H9 (cell line): ENCODE measurements around the gene CRP. TPM values are rescaled to one million over a fixed set of nuclear protein-coding genes. Genes with fewer than 3 reads are reported as not detected.

Source experiments
- DNase-seq: peaks from one replicate; pipeline ENCODE4 v3.0.0-alpha.2; 2017
- H2AFZ ChIP-seq: one replicate; pipeline ENCODE4 v1.6.1; 2013; ENCODE audit warnings: mild to moderate bottlenecking, low read length, control low read depth, moderate library complexity
- H2AK5ac ChIP-seq: 2 replicates; pipeline ENCODE4 v1.6.1; 2013; ENCODE audit warnings: low read length, control low read depth, mixed read lengths; ENCODE audit not compliant: insufficient read length
- H2BK120ac ChIP-seq: one replicate; pipeline ENCODE4 v1.6.1; 2013; ENCODE audit warnings: low read depth, mild to moderate bottlenecking, low read length, control low read depth, inconsistent platforms; ENCODE audit not compliant: poor library complexity, severe bottlenecking
- H2BK12ac ChIP-seq: 2 replicates; pipeline ENCODE4 v1.6.1; 2013; ENCODE audit warnings: low read length, control low read depth, mixed read lengths, low read depth; ENCODE audit not compliant: insufficient read length
- H2BK15ac ChIP-seq: 2 replicates; pipeline ENCODE4 v1.6.1; 2013; ENCODE audit warnings: low read depth, low read length, control low read depth
- H2BK20ac ChIP-seq: one replicate; pipeline ENCODE4 v1.6.1; 2013; ENCODE audit warnings: low read depth, mild to moderate bottlenecking, low read length, control low read depth, inconsistent platforms; ENCODE audit not compliant: poor library complexity, severe bottlenecking
- H2BK5ac ChIP-seq: 2 replicates; pipeline ENCODE4 v1.6.1; 2013; ENCODE audit warnings: low read length, control low read depth, mixed read lengths; ENCODE audit not compliant: insufficient read length
- H3K14ac ChIP-seq: 2 replicates; pipeline ENCODE4 v1.6.1; 2013; ENCODE audit warnings: low read length, control low read depth; ENCODE audit not compliant: insufficient read depth
- H3K18ac ChIP-seq: 2 replicates; pipeline ENCODE4 v1.6.1; 2013; ENCODE audit warnings: low read depth, mild to moderate bottlenecking, mixed read lengths, low read length, control low read depth; ENCODE audit not compliant: insufficient read length
- H3K23ac ChIP-seq: 2 replicates; pipeline ENCODE4 v1.6.1; 2013; ENCODE audit warnings: low read length, control low read depth, mixed read lengths, low read depth; ENCODE audit not compliant: insufficient read length
- H3K23me2 ChIP-seq: 2 replicates; pipeline ENCODE4 v1.6.1; 2013; ENCODE audit warnings: low read depth, mild to moderate bottlenecking, mixed read lengths, low read length, control low read depth; ENCODE audit not compliant: insufficient read length, poor library complexity, severe bottlenecking
- H3K27ac ChIP-seq: 2 replicates; pipeline ENCODE4 v1.5.1; 2013; ENCODE audit warnings: low read length, control low read depth, mixed read lengths, low read depth; ENCODE audit not compliant: insufficient read length
- H3K27me3 ChIP-seq: 2 replicates; pipeline ENCODE4 v1.6.1; 2013; ENCODE audit warnings: low read length, control low read depth, inconsistent platforms; ENCODE audit not compliant: insufficient read depth
- H3K4ac ChIP-seq: 2 replicates; pipeline ENCODE4 v1.6.1; 2013; ENCODE audit warnings: low read depth, mild to moderate bottlenecking, control low read depth, inconsistent platforms, low read length, moderate library complexity
- H3K4me1 ChIP-seq: 2 replicates; pipeline ENCODE4 v1.6.1; 2013; ENCODE audit warnings: low read length, control low read depth, inconsistent platforms; ENCODE audit not compliant: insufficient read depth
- H3K4me2 ChIP-seq: 2 replicates; pipeline ENCODE4 v1.6.1; 2013; ENCODE audit warnings: low read length, control low read depth, mixed read lengths; ENCODE audit not compliant: insufficient read length, insufficient read depth
- H3K56ac ChIP-seq: 2 replicates; pipeline ENCODE4 v1.6.1; 2013; ENCODE audit warnings: low read depth, mild to moderate bottlenecking, mixed read lengths, low read length, control low read depth; ENCODE audit not compliant: insufficient read length
- H3K79me1 ChIP-seq: 2 replicates; pipeline ENCODE4 v1.6.1; 2013; ENCODE audit warnings: low read depth, mild to moderate bottlenecking, moderate library complexity, low read length, control low read depth, inconsistent platforms; ENCODE audit not compliant: insufficient read depth, poor library complexity, severe bottlenecking
- H3K79me2 ChIP-seq: 2 replicates; pipeline ENCODE4 v1.6.1; 2013; ENCODE audit warnings: low read length, control low read depth, inconsistent platforms; ENCODE audit not compliant: insufficient read depth
- H3K9ac ChIP-seq: 2 replicates; pipeline ENCODE4 v1.6.1; 2013; ENCODE audit warnings: low read length, control low read depth, mixed read lengths; ENCODE audit not compliant: insufficient read length; ENCODE audit errors: extremely low read depth
- H3K9me3 ChIP-seq: one replicate; pipeline ENCODE4 v1.6.1; 2013; ENCODE audit warnings: low read depth, low read length, inconsistent platforms; ENCODE audit not compliant: control insufficient read depth
- H3T11ph ChIP-seq: one replicate; pipeline ENCODE4 v1.6.1; 2013; ENCODE audit warnings: mild to moderate bottlenecking, low read length, control low read depth, inconsistent platforms
- H4K20me1 ChIP-seq: one replicate; pipeline ENCODE4 v1.6.1; 2013; ENCODE audit not compliant: control insufficient read depth, insufficient read length, insufficient read depth
- H4K5ac ChIP-seq: 2 replicates; pipeline ENCODE4 v1.6.1; 2013; ENCODE audit warnings: low read depth, mild to moderate bottlenecking, mixed read lengths, low read length, control low read depth; ENCODE audit not compliant: insufficient read length
- H4K8ac ChIP-seq: replicated peaks from 2 replicates; pipeline ENCODE4 v1.6.1; 2013; ENCODE audit warnings: low read length, control low read depth, mixed read lengths, low read depth; ENCODE audit not compliant: insufficient read length
- H4K91ac ChIP-seq: 2 replicates; pipeline ENCODE4 v1.6.1; 2013; ENCODE audit warnings: low read depth, mild to moderate bottlenecking, moderate library complexity, mixed read lengths, low read length, control low read depth; ENCODE audit not compliant: insufficient read length
- H3K27ac Mint-ChIP-seq, 3 experiments: 2 replicates in 2 of 3; 3 replicates in 1 of 3; pipeline ENCODE4 v1.8.0; 2020 to 2021; ENCODE audit warnings: mixed read lengths in 3 of 3, mild to moderate bottlenecking in 1 of 3, moderate library complexity in 1 of 3
- H3K27me3 Mint-ChIP-seq: 2 replicates; pipeline ENCODE4 v1.8.0; 2021; ENCODE audit warnings: low read depth, mild to moderate bottlenecking, moderate library complexity, mixed read lengths
- H3K36me3 Mint-ChIP-seq, 3 experiments: 2 replicates in 2 of 3; 3 replicates in 1 of 3; pipeline ENCODE4 v1.8.0; 2020 to 2021; ENCODE audit warnings: low read depth in 3 of 3, mixed read lengths in 3 of 3; ENCODE audit not compliant: insufficient read depth in 1 of 3
- H3K4me1 Mint-ChIP-seq, 2 experiments: 2 replicates each; pipeline ENCODE4 v1.8.0; 2020; ENCODE audit warnings: mixed read lengths in 2 of 2
- H3K4me3 Mint-ChIP-seq, 2 experiments: 2 replicates in 1 of 2; 3 replicates in 1 of 2; pipeline ENCODE4 v1.8.0; 2020 to 2021; ENCODE audit warnings: mild to moderate bottlenecking in 2 of 2, mixed read lengths in 2 of 2, moderate library complexity in 1 of 2
- H3K9me3 Mint-ChIP-seq, 2 experiments: 2 replicates in 1 of 2; 3 replicates in 1 of 2; pipeline ENCODE4 v1.8.0; 2020; ENCODE audit warnings: mild to moderate bottlenecking in 2 of 2, mixed read lengths in 2 of 2, moderate library complexity in 1 of 2
- CTCF ChIP-seq: fragments of 200-600 bp; sonication (generic); conservative IDR thresholded peaks from 3 replicates; pipeline ENCODE4 v1.8.0; 2021; ENCODE audit warnings: antibody characterized with exemption, mild to moderate bottlenecking
- total RNA-seq: library from RNA; stranded (reverse); gene quantifications from 2 replicates; pipeline ENCODE4 v1.2.1, GENCODE V29; 2021

Gene CRP
- total RNA-seq, 1 experiment from 2014 or later = not detected

DNA sequence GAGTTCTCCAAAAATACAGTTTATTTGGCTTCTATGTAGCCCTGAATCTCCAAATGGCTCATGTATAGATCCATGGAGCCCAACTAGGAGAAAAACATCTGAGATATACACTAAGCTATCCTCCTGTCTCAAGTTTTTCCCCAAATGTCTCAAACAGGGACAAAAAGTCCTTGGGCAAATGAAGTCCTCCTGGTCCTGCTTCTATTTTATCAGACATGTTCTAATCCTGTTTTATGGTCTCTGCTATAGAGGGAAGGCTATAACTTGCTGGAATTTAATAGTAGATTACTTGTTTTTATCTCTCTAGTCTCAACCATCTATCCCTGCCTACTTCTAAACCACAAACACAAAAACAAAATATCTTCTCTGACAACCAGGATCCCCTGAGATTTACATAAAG lies 26.9 kb downstream of the CRP start:
- no peak overlapping the region for H2BK12ac ChIP-seq
- H3K27me3 ChIP-seq = no peaks in the 10 kb centered on the region
- H3K9me3 Mint-ChIP-seq = peaks cover 0 to 7% of the 10 kb centered on the region in 2 experiments; a peak in 1 of 5 replicates
- H3K36me3 Mint-ChIP-seq = peaks cover 0 to 22% (median 0%) of the 10 kb centered on the region in 3 experiments; a peak in 2 of 7 replicates
- H2BK120ac ChIP-seq = no peak overlapping the region
- H3K27me3 Mint-ChIP-seq = peaks cover 6% of the 10 kb centered on the region
- H3K14ac ChIP-seq = no peak overlapping the region
- H4K8ac ChIP-seq = no peak overlapping the region
- H3K23me2 ChIP-seq = no peaks in the 10 kb centered on the region
- no peak overlapping the region for H4K5ac ChIP-seq
- no peaks in the 10 kb centered on the region for H4K20me1 ChIP-seq
- no peak overlapping the region for H3K4me3 Mint-ChIP-seq
- no peak overlapping the region for H3K56ac ChIP-seq
- no peaks in the 10 kb centered on the region for H3K79me2 ChIP-seq
- no peak overlapping the region for H3K23ac ChIP-seq
- H3K4me1 ChIP-seq = no peaks in the 10 kb centered on the region
- no peaks in the 10 kb centered on the region for H3K9me3 ChIP-seq
- no peak overlapping the region for H3K27ac ChIP-seq
- no peak overlapping the region for H3K9ac ChIP-seq
- H4K91ac ChIP-seq = no peak overlapping the region
- H3K27ac Mint-ChIP-seq = no peak overlapping the region
- H2BK5ac ChIP-seq = no peak overlapping the region
- no peak overlapping the region for H2BK20ac ChIP-seq
- DNase-seq = no peak
- H2BK15ac ChIP-seq = no peak overlapping the region
- no peaks in the 10 kb centered on the region for H3K4me1 Mint-ChIP-seq
- no peak overlapping the region for H3K4me2 ChIP-seq
- H3K79me1 ChIP-seq = no peaks in the 10 kb centered on the region
- no peak overlapping the region for H3K4ac ChIP-seq
- H2AK5ac ChIP-seq = no peak overlapping the region
- no peak overlapping the region for H3K18ac ChIP-seq
- no peak overlapping the region for H3T11ph ChIP-seq
- H2AFZ ChIP-seq = no peak overlapping the region
- no peak for TF ChIP-seq CTCF
